ENCODE results near the gene ANK3.

The ANK3 gene

DNA sequence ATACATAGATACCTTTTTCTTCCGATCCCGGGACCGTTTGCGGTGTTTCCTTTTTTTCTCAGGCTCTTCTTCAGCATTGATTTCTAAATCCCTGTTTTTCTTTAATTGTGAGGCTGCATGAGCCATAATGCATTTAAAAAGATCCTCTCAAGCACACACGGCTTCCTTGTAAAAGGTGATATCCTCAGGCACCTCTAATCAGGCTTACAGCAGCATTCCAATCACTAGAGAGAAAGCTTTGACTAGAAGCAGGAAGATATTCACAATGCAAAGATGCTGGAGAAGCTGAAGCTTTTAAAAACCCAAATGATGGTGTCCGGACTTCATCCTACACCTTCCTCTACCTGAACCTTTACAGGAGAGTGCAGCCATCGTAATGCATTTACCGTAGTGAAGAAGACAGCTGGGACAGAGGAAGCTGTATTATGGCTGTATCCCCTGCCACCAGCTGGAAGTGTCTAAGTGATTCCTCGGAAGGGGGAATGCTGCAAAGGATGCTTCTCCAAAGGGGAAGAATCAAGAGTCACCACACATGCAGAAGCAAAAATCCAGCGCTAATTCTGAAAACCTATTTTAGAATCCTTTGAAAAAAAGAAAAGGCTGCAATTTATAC lies at the start of gene ANK3:
Gene ANK3 (minus strand): TSS at position 463 of the 613 bp plus-strand sequence. CDS start 337 bp downstream, at position 126.
- H3K4me3 ChIP-seq (ENCODE audit: low read depth in 1 of 2, low read length in 2 of 2), result no peak within 1 kb of the TSS
- H3K9me3 ChIP-seq (ENCODE audit: control insufficient read depth in 1 of 2, low read length in 2 of 2), result no peaks in the 10 kb centered on the region
- no peaks in the 10 kb centered on the region for H3K36me3 ChIP-seq (ENCODE audit: control insufficient read depth in 1 of 2, insufficient read depth in 2 of 2, low read length in 2 of 2)
- no peak within 1 kb of the TSS for H3K27ac ChIP-seq (ENCODE audit: low read length)
- no peaks in the 10 kb centered on the region for H3K27me3 ChIP-seq (ENCODE audit: low read depth, low read length)
- H3K4me1 ChIP-seq (ENCODE audit: control insufficient read depth in 1 of 2, insufficient read depth in 2 of 2, low read length in 2 of 2), result peaks cover 0 to 14% of the 10 kb centered on the region in 2 donors

DNA sequence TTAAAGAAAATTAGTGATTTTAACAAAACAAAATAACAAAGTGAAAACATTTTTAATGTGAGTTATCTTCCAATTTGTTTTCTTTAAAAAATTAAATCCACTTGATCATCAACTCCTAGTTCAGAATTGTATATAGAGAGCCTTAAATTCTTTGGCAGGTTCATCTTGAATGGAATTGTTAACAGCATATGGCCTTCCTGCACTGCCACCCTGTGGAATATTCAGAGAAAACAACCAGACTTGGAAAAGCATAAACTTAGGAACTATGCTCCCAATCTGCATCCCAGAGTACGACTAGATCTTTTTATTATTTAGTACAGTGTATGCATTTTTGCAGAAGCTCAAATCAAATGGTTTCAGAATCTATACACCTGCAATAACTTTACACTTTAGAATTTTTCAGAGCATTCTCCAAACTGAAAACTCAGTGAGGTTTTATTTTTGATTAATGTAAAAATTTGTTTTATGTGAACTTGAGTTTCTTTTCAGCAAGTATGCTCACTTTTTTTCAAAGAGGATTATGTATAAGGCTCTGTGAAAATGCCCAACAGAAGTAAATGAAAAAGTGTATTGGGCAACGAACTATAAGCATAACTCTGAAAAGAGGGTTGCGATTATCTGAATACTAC lies 44.9 kb upstream of the ANK3 start:
- Histone ChIP-seq H3K4me1 (ENCODE audit: control insufficient read depth in 1 of 2, insufficient read depth in 2 of 2, low read length in 2 of 2) (peaks cover 0 to 10% of the 10 kb centered on the region in 2 donors), H3K27ac (ENCODE audit: low read length) (no peak overlapping the region), H3K9me3 (ENCODE audit: control insufficient read depth in 1 of 2, low read length in 2 of 2) (no peaks in the 10 kb centered on the region), H3K36me3 (ENCODE audit: control insufficient read depth in 1 of 2, insufficient read depth in 2 of 2, low read length in 2 of 2) (no peaks in the 10 kb centered on the region), H3K4me3 (ENCODE audit: low read depth in 1 of 2, low read length in 2 of 2) (no peak overlapping the region), H3K27me3 (ENCODE audit: low read depth, low read length) (no peaks in the 10 kb centered on the region)

DNA sequence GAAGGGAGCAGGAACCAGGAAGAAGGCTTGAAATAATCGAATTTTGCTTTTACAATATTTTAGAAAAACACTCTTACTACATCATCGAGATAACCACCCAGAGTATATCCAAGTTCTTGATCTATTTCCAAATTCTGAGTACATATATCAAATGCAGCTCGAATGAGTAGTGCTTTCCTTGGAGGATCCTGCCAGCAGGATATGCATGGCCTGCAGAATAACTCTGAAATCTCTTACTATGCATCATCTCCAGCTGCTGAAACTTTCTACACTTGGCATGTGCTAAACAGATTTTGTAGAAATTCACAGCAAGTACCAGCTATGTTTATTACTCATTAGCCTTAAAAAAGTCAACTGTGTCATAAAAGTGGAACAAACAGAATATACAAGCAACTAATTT lies 44.0 kb upstream of the ANK3 start:
- Histone ChIP-seq H3K27ac (ENCODE audit: low read length) (no peak overlapping the region), H3K36me3 (ENCODE audit: control insufficient read depth in 1 of 2, insufficient read depth in 2 of 2, low read length in 2 of 2) (no peaks in the 10 kb centered on the region)

DNA sequence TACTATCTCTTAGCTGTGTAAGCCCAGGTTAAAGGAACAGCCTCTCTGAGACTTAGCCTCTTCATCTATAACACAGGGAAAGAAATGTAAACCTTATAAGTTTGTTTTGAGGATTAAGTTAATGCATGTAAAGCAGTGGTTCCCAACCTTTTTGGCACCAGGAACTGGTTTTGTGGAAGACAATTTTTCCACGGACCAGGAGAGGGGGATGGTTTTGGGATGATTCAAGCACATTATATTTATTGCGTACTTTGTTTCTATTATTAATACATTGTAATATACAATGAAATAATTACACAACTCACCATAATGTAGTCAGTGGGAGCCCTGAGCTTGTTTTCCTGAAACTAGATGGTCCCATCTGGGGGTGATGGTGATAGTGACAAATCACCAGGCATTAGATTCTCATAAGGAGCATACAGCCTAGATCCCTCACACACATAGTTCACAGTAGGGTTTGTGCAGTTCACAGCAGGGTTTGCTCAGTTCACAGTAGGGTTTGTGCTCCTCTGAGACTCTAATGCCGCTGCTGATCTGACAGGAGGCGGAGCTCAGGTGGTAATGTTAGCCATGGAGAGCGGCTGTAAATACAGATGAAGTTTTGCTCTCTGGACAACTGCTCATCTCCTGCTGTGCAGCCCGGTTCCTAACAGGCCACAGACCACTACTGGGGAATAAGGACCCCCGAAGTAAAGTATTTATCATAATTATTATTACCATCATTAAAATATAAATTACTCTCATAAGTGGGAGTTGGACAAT lies 41.3 kb upstream of the ANK3 start:
- Histone ChIP-seq H3K4me3 (ENCODE audit: low read depth in 1 of 2, low read length in 2 of 2) (no peak overlapping the region), H3K27me3 (ENCODE audit: low read depth, low read length) (no peaks in the 10 kb centered on the region), H3K27ac (ENCODE audit: low read length) (no peak overlapping the region), H3K9me3 (ENCODE audit: control insufficient read depth in 1 of 2, low read length in 2 of 2) (no peaks in the 10 kb centered on the region), H3K36me3 (ENCODE audit: control insufficient read depth in 1 of 2, insufficient read depth in 2 of 2, low read length in 2 of 2) (no peaks in the 10 kb centered on the region), H3K4me1 (ENCODE audit: control insufficient read depth in 1 of 2, insufficient read depth in 2 of 2, low read length in 2 of 2) (peaks cover under 1 to 21% of the 10 kb centered on the region in 2 donors)

More for the DNA sequence above, 44.0 kb upstream of the ANK3 start:
- H3K4me1 ChIP-seq (ENCODE audit: control insufficient read depth in 1 of 2, insufficient read depth in 2 of 2, low read length in 2 of 2), result peaks cover 0 to 10% of the 10 kb centered on the region in 2 donors
- no peaks in the 10 kb centered on the region for H3K9me3 ChIP-seq (ENCODE audit: control insufficient read depth in 1 of 2, low read length in 2 of 2)
- no peaks in the 10 kb centered on the region for H3K27me3 ChIP-seq (ENCODE audit: low read depth, low read length)
- H3K4me3 ChIP-seq (ENCODE audit: low read depth in 1 of 2, low read length in 2 of 2), result no peak overlapping the region

DNA sequence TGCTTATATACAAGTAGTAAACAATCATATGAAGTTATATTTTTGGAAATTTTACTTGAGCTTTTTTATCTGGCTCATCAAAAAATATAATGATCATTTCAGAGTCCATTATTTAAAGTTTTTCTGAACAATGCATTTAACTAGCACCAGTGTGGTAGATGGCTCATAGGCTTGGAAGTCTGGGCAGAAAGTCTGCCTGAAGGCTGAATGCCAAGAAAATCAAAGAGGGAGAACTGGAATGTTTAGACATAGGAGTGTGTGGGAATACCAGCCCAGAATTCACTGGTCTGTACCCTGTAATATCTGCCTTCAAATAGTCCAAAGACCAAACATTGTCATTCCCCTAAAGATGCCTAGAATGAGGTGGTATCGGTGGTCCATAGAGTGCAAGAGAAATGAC lies 40.3 kb upstream of the ANK3 start:
- Histone ChIP-seq H3K27ac (ENCODE audit: low read length) (no peak overlapping the region), H3K4me1 (ENCODE audit: control insufficient read depth in 1 of 2, insufficient read depth in 2 of 2, low read length in 2 of 2) (peaks cover 7 to 23% of the 10 kb centered on the region in 2 donors), H3K36me3 (ENCODE audit: control insufficient read depth in 1 of 2, insufficient read depth in 2 of 2, low read length in 2 of 2) (no peaks in the 10 kb centered on the region), H3K4me3 (ENCODE audit: low read depth in 1 of 2, low read length in 2 of 2) (no peak overlapping the region), H3K27me3 (ENCODE audit: low read depth, low read length) (no peaks in the 10 kb centered on the region), H3K9me3 (ENCODE audit: control insufficient read depth in 1 of 2, low read length in 2 of 2) (no peaks in the 10 kb centered on the region)

DNA sequence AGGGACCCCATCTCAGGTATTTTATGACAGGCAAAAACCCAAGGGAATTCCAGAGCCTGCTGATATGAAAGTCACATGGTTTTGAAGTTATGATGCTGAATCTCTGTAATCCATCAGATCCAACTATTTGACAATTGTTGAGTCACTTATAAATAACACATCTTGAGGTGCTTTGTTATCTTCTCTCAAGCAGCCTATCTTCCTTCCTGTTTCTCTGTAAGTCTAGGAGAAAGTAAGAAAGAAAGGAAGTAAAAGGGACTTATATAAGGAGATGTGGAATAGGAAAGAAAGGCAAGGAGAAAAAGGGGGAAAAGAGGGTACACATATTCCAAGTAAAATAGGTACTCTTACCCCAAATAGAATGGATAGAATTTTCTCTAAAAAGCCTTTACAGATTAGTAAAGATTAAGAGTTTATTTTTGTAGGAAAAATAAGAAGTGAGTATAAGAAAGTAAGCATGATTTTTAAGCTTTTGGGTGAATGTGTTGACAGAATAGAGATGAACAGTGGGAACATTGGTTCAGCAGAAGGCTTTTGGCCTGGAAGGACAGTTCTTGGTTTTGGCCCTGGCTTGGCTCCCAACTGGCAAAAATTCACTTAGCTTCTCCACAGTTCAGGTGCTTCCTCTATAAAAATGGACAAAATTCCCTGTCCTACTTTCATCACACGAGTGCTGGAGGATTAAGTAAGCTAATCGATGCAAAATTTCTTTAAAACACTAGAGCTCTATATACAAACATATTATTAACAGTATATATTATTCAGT lies 39.6 kb upstream of the ANK3 start:
- peaks cover 7 to 22% of the 10 kb centered on the region in 2 donors for H3K4me1 ChIP-seq (ENCODE audit: control insufficient read depth in 1 of 2, insufficient read depth in 2 of 2, low read length in 2 of 2)
- no peak overlapping the region for H3K27ac ChIP-seq (ENCODE audit: low read length)
- no peaks in the 10 kb centered on the region for H3K36me3 ChIP-seq (ENCODE audit: control insufficient read depth in 1 of 2, insufficient read depth in 2 of 2, low read length in 2 of 2)
- no peaks in the 10 kb centered on the region for H3K27me3 ChIP-seq (ENCODE audit: low read depth, low read length)
- no peak overlapping the region for H3K4me3 ChIP-seq (ENCODE audit: low read depth in 1 of 2, low read length in 2 of 2)
- no peaks in the 10 kb centered on the region for H3K9me3 ChIP-seq (ENCODE audit: control insufficient read depth in 1 of 2, low read length in 2 of 2)

DNA sequence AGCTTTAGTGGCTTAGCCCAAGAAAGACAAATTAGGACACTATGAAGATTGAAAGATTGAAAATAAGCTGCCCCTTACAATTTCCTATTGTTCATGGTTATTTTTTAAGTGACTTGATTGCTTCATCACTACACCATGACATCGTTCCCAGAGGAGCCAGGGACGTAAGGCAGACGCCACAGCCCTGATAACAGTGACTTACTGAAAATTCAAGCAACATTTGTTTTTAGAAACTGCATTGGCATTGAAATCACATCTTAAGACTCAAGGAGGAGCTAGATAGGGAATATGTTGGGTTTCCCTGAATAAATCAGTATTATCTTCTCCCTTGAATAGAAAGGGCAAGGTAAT lies 38.7 kb upstream of the ANK3 start:
- Histone ChIP-seq H3K4me1 (ENCODE audit: control insufficient read depth in 1 of 2, insufficient read depth in 2 of 2, low read length in 2 of 2) (peaks cover 7 to 13% of the 10 kb centered on the region in 2 donors), H3K27ac (ENCODE audit: low read length) (no peak overlapping the region), H3K36me3 (ENCODE audit: control insufficient read depth in 1 of 2, insufficient read depth in 2 of 2, low read length in 2 of 2) (no peaks in the 10 kb centered on the region), H3K27me3 (ENCODE audit: low read depth, low read length) (no peaks in the 10 kb centered on the region), H3K4me3 (ENCODE audit: low read depth in 1 of 2, low read length in 2 of 2) (no peak overlapping the region), H3K9me3 (ENCODE audit: control insufficient read depth in 1 of 2, low read length in 2 of 2) (no peaks in the 10 kb centered on the region)

DNA sequence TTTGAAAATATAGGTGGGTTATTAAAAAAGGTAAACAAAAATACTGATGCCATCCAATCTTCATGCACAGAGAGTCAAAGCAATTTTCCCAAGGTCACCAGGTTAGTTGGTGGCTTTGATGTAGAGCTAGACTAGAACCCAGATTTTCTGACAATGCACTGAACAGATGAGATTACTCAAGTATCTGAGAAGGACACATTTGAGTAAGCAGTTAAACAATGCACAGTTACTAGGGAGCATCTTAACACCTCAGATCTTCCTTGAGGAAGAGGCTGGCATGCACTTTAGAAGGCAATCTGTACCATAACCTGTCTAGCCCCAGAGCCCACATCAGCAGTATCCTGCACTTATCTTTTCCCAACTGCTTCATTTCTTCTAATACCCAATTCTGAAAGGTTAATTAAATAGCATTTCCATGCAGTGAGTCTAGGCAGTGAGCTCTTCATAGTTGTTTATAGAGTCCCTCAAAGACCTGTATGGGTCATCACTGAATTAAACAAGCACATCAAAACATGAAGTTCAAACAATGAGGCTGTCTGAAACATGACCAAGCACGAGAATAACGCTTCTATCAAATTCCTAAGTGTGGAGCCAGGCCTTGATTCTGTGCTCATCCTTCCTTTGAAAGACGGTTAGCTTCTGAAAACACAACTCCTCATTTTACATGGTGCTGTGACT lies 38.2 kb upstream of the ANK3 start:
- H3K4me3 ChIP-seq (ENCODE audit: low read depth in 1 of 2, low read length in 2 of 2), result no peak overlapping the region
- H3K36me3 ChIP-seq (ENCODE audit: control insufficient read depth in 1 of 2, insufficient read depth in 2 of 2, low read length in 2 of 2), result no peaks in the 10 kb centered on the region
- peaks cover 7 to 13% of the 10 kb centered on the region in 2 donors for H3K4me1 ChIP-seq (ENCODE audit: control insufficient read depth in 1 of 2, insufficient read depth in 2 of 2, low read length in 2 of 2)
- H3K27me3 ChIP-seq (ENCODE audit: low read depth, low read length), result no peaks in the 10 kb centered on the region
- H3K27ac ChIP-seq (ENCODE audit: low read length), result no peak overlapping the region
- no peaks in the 10 kb centered on the region for H3K9me3 ChIP-seq (ENCODE audit: control insufficient read depth in 1 of 2, low read length in 2 of 2)

DNA sequence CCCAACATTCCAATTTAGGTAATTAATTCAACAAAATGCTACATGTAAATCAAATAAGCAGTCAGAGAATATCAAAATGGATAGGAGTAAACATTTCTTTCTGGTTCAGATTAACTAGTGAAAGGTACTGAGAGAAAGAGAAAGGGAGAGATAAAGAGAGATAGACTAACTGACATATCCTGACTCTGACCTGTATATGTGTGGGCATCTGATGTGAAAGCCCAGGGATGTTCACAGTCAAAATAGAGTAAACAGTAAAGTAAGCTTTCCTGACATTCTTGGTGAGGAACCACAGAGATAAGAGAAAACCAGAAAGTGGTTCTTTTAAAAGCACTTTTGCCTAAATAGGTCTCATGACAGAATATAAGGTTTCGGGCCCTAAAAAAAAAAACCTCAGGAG lies 37.5 kb upstream of the ANK3 start:
- no peak overlapping the region for H3K4me3 ChIP-seq (ENCODE audit: low read depth in 1 of 2, low read length in 2 of 2)
- peaks cover 7 to 13% of the 10 kb centered on the region in 2 donors for H3K4me1 ChIP-seq (ENCODE audit: control insufficient read depth in 1 of 2, insufficient read depth in 2 of 2, low read length in 2 of 2)
- H3K27ac ChIP-seq (ENCODE audit: low read length), result no peak overlapping the region
- H3K27me3 ChIP-seq (ENCODE audit: low read depth, low read length), result no peaks in the 10 kb centered on the region
- H3K36me3 ChIP-seq (ENCODE audit: control insufficient read depth in 1 of 2, insufficient read depth in 2 of 2, low read length in 2 of 2), result no peaks in the 10 kb centered on the region
- H3K9me3 ChIP-seq (ENCODE audit: control insufficient read depth in 1 of 2, low read length in 2 of 2), result no peaks in the 10 kb centered on the region

DNA sequence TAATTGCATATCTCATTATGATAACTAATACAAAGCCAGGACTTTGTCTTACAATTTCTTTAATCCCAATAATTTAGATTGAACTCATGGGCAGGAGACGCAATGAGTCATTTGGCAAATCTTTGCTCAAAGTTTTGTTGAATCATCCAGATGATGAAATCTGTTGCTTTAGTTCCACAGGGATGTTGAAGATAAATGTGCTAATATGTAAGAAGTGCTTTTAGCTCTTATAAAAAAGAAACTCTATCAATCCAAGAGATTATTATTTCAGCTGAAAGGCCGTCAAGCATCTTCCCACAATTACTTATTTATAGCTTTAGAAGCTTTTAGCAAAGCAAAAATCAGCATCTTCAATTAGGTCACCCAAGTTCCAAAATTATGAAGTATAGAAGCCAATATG lies 36.8 kb upstream of the ANK3 start:
- Histone ChIP-seq H3K4me3 (ENCODE audit: low read depth in 1 of 2, low read length in 2 of 2) (no peak overlapping the region), H3K27ac (ENCODE audit: low read length) (no peak overlapping the region), H3K27me3 (ENCODE audit: low read depth, low read length) (no peaks in the 10 kb centered on the region), H3K36me3 (ENCODE audit: control insufficient read depth in 1 of 2, insufficient read depth in 2 of 2, low read length in 2 of 2) (no peaks in the 10 kb centered on the region), H3K4me1 (ENCODE audit: control insufficient read depth in 1 of 2, insufficient read depth in 2 of 2, low read length in 2 of 2) (peaks cover 7 to 13% of the 10 kb centered on the region in 2 donors), H3K9me3 (ENCODE audit: control insufficient read depth in 1 of 2, low read length in 2 of 2) (no peaks in the 10 kb centered on the region)

All from muscle layer of duodenum (tissue), 2 donors.